ENCODE results near the gene LRCH1.

The LRCH1 gene

DNA sequence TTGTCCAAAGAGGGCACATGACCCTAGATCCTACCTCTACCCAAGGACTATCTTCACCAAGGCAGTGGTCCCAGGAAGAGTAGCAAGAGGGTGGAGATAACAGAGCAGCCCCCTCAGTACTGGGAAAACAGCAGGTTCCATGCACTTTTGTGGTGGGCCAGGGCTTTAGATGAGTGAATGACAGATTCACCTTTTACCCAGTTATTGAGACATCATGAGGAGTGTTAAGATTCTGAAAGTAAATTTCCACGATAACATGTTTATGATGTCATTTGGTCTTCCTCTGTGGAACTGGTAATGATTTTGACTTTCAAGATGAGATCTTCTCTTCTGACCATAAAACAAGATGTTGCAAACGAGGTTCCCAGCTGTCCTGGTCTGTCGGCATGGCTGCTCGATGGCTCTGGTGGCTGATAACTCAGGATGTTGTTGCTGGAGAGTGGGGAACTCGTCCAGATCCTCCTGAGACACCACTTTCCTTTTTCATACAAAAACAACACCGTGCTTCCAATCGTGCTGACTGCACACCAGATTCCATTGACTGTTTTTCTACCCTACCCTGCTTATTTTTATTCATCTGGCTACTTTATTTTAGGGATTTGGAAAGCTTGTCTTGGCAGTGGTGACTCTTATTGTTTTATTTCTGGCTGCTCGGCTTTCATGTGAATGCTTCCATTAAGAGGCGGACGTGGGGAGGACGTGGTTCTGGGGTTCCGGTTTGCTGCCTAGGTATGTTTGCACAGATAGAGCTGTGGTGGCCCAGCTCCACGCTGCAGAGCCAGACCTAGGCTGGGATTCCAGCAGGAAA, 88.5 kb downstream of the LRCH1 start:
- no peak for DNase-seq

DNA sequence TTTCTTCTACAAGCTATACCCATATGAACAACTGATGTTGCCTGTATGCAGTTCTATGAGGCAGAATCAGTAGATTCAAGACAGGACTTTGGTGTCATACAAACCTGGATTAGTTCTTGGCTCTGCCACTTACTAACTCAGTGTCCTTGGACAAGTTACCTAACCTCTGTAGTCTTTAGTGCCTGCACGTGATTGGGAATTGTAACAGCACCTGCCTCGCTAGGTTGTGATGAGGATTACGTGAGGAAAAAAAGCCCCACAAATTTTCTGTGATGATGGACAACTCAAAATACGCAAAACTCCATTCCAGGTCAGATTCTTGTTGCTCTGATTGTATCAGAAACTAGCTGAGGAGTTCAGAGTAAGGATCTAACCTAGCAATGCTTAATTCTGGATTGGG, 89.3 kb downstream of the LRCH1 start:
- no peak for DNase-seq

DNA sequence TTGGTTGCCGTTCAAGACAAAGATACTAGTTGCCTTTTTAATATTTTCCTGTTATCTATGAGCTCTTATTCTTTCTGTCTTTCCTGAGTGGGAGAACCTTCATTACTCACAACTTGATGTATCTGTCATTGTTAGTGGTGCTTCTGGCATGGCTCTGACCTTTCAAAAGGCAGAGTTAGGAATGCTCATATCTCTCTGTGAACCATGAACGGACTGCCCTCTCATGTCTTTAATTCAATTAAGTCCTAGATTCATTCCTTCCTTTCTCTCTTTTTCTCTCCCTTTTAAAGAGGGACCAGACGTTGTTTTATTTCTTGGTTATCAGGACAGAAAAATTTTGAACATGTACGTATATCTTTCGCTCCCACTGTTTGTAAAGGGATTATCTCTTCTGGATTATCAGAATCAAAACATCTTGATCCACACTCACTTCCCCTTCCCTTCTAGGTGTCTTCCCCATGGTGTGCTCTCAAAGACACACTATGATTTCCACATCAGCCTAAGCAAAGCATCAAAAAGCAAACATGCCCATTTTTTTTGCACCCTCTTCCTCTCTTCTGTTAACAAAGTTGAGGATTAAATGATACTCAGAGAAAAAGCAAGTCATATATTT, 90.3 kb downstream of the LRCH1 start:
- DNase-seq: no peak

DNA sequence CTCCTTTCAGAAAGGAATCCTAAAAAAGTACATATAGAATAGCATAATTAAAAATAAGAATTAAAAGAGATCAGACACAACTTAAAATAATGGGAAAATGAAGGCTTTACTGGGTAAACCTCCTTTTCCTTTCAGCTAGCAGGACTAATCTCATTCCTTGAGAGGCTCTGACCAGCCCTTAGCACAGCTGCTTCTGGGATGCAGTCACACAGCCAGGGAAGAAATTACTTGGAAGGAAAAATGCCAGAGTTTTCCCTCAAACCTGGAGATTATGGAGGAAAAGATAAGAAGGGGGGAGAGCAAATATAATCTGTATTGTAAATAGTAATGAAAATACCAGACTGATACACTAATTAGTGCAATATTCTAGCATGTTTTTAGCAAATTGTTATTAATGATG, 91.8 kb downstream of the LRCH1 start:
- DNase-seq: no peak

DNA sequence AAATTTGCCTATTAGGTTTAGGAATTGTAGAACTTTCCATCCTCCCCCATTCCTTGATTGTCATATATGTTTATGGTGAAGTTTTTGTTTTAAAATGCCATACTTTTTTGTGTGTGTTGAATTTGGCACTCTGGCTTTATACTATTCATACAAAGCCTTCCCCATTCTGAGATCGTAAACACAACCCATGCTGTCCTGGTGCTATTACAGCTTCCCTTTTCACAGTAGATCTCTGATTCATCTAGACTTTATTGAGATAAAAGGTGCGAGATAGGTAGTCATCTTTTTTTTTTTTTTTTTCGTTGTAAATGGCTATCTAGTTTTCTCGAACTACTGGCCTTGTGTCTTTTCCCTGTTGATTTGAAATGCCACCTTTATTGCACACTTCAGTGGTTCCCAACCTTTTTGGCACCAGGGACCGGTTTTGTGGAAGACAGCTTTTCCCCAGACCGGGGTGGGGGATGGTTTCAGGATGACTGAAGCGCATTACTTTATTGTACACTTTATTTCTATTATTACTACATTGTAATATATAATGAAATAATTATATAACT, 94.6 kb downstream of the LRCH1 start:
- no peak for DNase-seq

DNA sequence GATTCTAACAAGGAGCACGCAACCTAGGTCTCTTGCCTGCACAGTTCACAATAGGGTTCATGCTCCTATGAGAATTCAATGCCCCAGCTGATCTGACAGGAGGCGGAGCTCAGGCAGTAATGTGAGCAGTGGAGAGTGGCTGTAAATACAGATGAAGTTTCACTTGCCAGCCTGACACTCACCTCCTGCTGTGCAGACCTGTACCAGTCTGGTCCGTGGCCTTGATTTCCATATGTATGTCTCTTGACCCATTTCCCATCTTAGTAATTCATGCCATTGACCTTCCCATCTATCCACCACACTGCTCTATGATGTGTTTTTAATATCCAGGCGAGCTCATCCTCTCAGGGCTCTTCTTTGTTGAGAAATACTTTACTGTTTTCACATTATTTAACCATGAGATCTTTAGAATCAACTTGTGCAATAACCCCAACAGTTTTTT, 95.2 kb downstream of the LRCH1 start:
- DNase-seq: no peak

DNA sequence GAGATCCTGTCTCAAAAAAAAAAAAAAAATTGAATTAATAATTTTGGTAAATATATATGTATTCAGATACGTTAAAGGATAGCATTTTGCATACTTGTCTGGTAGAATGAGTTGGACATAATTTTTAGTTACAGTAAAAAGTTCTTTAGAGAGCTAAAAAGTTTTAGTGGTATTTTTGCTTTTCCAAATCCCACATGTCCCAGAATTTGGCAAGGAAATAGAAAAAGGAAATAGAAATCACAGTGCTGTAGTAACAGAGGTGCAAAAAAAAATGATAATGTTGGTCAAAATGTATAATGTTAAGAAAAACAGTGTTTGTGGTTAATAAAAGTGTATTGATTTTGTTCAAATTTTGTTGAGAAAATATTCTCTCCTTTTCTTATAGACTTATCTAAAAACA, 96.8 kb downstream of the LRCH1 start:
- DNase-seq: no peak

DNA sequence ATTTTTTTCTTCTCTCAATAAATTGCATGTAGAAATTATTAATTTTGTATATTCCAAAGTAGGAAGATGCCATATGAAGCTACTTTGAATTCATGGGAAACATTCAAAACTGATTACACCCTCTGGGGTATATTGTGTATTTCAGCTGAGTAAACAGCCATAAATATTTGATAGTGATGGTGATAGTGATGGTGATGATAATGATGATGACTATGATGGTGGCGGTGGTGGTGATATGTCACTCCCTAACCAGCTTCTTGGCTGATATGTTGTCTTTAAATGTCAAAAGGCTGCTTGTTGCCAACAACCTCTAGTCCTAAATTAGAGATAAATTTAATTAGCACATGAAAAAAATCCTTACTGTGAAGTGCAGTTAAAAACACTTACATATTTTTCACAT, 102.0 kb downstream of the LRCH1 start:
- no peak for DNase-seq

DNA sequence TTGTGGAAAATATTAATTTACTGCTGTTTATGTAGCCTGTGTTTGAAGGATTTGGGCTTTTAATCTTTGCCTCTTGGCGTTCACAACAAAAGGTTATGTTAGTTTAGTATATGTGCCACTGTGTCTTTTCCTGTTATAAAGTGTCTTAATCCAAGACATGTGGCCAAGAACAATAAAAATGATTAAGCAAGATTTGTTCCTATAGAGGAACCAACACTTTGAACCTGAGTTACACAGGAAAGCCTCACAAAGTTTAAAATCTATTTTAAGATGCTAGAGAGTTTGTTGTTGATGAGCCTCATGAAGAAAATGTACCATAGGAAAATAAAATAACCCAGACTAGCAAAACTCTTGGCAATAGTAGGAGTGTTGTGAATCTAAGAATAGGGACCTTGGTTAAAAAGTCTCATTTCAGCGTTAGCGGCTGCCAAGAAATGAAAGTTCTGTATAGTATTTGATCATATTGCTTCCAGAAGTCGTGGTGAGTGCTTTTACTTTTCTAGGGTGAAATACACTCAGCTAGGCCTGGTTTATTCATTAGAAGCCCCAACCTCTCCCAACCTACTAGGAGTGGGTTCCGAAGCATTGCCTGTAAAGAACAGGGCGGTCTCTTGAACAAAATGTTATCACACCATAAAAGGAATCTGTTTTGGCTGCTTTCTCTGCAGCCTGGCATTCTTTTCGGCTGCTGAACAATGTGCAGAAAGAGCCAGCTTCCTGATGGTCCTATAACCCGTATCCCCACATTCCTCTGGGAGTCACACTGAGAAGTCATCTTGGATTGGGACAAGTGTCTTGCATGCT, 102.6 kb downstream of the LRCH1 start:
- DNase-seq: no peak

DNA sequence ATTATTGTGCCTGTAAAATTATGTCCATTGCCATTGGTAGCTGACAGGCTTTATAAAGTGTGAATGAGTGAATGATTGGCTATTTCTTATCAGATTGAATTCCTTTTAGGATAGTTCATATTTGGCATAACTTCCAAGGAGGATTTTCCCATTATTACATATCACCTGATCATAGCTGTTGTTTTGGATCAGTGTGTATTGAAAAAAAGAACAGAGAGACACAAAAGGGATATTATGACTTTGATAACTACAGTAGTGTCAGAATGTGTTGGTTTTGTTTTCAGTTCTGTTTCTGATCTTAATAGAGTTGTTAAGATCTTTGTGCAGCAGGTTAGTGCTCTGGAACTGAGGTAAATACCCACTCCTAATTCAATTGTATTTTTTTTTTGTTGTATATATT, 103.8 kb downstream of the LRCH1 start:
- DNase-seq: no peak

DNA sequence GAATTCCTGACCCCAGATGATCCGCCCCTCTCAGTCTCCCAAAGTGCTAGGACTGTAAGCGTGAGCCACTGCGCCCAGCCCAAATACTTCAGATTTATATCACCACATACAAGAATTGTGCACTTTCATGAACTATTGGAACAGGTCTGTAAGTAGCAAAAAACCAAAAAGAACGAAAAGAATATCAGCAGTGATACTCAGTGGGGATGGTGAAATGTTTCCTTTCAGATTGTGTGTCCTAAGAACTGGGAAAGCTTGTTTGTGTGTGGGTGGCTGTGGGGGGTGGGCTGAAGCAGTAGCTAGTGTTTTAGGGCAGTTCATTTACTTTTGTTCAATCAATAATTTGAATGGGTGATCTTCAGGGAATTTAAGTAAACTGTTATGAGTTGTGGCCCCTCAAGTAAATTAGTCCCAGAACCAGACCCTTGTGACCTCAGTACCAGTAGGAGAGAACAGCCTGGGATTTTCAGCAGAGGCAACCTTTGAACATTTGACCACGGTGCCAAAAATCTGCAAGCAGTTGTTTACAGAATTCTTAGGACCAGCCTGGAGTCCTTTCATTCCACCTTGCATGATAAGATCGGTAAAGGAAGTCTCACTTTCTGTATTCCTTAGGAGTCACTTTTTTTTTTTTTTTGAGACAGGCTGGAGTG, 106.6 kb downstream of the LRCH1 start:
- DNase-seq: no peak

DNA sequence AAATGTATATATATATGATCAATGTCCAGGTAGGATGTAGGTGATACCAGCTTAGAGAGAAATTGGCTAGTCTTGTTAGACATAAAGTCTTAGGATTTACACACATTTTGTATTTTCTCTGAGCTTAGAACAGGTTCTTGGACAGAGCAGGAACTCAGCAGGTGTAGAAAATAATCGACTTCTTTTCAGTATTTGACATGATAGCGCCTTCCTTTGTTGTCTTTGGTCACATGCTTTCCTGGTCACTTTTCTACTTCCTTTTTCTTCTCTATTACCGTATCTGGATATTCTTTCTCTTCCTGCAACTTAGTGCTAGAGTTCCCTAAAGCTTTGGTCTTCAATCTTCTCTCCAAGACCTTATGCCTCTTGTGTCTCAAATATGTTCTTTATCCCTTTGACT, 107.4 kb downstream of the LRCH1 start:
- DNase-seq: no peak

DNA sequence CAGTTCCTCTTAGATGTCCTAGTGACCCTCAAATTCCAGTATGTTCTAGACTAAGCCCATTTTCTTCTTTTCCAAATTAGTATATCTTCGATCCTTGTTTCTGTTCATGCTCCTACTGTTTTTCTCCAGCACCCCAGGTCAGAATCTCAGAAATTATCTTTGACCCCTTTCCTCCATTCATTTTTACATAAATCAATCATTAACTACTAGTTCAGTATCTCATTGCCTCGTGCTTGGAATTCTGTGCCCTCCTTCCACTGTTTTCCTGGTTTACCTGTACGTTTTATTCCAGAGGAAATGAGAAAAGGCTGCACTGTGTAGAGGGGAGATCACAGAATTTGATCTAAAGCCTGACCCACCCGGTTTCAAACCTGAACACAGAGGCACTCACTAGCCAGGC, 107.9 kb downstream of the LRCH1 start:
- DNase-seq: no peak

DNA sequence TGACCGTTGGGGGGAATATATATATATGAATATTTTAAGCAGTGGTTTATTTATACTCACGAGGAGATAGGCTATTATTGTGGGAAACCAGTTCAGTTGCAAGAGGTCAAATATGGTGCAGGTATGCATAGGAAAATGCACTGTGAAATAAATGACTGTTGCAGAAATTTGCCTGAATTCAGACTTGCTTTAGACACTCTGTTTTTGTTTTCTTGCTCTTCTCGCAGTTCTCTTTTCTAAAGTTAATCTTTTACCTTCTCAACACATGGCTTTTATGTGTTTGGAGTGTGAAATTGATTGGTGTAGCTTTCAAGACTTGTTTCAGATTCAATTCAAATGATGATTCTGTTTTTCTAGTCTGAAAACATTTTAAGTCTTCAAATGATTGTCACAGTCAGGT, 109.7 kb downstream of the LRCH1 start:
- no peak for DNase-seq

DNA sequence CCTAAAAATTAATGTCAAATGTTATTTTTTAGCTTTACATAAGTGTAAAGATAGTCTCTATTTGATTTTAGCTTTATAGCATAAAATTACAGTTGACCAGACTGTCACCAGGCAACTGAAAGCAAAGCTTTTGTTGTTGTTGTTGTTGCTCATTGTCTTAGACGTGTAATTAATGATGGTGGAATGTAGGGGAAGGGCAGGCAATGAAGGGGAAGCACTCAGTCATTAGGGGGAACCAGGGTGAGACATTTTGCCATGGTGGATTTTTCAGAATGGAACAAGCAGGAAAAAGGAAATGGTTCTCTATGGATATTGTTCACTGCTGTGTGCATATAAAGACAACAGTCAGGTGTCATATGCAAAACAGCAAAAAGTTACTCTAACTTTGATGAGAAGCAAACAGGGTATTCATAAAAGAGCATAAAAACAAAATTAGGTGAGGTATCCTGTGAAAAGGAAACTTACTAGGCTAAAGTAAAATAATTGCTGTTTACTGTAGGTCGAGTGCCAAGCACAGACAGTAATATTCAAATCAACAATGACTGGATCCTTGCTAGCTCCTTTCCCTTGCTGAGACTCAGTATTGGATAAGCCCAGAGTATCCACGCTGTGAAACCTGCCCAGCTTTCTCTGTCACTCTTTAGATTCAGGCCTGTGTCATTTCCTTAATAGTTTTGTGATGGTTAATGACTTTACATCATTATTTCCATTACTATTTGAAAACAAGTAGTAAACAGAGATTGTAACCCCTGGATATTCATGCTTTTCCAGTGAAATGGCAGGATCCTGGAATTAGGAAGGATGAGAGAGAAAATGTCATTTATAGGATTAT, 110.5 kb downstream of the LRCH1 start:
- DNase-seq: no peak

DNA sequence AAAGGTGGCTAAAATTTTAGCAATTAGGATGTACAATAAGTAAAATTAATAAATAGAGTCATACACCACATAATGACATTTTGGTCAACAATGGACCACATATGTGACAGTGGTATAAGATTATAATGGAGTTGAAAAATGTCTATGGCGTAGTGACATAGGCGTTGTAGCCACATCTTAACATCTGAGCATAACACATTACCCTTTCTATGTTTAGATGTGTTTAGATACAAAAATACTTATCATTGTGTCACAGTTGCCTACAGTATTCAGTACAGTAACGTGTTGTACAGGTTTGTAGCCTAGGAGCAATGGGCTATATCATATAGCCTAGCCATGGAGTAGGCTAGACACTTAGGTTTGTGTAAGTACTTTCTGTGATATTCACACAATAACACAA, 111.2 kb downstream of the LRCH1 start:
- no peak for DNase-seq

DNA sequence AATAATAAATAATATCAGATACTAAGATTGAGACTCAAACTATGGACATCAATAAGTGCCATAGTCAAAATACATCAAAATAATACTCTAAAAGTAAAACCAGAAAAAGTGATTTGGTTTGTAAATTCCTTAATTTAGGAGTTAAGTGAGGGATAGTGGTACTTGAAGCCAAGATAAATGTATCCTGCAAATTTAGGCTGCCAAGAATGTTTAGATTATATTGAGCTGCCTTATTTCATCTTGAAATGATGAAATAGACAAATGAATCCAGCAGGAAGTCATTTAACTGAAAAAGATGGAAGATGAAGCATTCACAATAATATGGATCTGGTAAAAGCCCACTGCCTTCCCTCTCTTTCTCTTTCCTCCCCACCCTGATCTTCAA, 112.3 kb downstream of the LRCH1 start:
- no peak for DNase-seq

DNA sequence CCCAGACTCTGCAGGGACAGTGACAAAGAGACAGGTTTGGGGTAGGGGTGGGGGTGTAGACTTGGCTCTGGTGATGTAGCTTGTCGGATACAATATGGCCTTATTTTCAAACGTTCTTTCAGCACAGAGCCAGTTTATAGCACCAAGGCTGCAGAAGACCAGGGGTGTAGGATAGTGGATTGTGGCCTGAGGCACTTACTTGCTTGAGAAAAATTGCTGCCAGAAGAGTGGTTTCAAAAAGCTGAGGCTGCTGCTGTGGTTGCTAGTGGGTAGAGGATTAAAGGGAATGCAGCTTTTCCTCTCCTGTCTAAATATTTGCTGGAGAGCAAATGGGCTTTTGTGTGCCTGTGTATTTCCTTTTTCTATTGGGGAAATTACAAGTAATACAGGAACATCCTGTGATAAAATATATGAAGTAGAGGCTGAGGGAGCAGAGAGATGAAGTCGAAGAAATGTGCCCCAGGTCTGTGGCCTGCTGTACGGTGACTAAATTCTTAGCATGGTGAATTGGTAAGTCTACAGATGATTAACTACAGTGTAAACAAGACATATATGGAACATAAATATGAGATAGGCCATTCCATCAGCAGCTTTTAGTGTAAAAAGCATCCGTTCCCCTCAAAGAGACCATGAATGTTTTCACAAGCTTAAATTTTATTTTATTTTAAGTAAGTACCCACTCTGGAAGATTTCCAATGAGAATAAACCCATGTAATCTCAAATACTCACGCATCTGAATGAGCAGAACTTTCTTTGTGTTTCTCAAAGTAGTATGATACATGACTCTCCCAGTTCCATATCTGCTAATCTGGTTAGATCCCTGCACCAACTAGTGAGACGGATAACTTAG, 112.9 kb downstream of the LRCH1 start:
- no peak for DNase-seq

DNA sequence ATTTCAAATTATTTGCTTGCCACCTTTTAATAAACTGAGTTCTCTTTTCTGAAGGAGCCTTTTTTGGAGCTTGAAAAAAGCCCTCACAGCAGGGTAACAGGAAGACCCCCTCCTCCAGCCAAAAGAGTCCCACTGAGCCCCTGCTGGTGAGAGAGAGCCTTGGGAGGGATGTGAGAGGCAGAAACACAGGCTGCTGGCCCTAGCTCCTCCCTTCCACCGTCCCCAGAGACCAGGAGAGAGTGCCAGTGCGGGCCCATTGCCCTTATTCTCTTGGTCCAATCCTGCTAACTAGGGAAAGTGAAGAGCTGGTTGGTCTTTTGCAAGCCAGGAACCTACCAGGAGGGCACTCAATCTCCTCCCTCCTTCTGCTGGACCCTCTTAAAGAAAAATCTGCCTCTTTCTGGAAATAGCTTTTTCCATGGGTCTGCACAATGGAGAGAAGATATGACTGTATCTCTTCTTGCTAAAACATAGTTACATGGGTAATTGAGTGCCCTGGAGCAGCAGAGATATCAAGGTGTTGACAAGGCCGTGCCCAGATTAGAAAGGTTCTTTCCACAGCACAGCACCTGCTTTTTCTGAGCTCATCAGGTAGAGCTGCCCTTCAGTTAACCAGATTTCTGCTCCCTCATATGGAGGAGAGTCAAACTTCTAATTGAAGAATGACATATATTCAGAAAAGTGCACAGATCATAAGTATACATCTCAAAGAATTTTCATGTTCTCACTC, 113.9 kb downstream of the LRCH1 start:
- no peak for DNase-seq

DNA sequence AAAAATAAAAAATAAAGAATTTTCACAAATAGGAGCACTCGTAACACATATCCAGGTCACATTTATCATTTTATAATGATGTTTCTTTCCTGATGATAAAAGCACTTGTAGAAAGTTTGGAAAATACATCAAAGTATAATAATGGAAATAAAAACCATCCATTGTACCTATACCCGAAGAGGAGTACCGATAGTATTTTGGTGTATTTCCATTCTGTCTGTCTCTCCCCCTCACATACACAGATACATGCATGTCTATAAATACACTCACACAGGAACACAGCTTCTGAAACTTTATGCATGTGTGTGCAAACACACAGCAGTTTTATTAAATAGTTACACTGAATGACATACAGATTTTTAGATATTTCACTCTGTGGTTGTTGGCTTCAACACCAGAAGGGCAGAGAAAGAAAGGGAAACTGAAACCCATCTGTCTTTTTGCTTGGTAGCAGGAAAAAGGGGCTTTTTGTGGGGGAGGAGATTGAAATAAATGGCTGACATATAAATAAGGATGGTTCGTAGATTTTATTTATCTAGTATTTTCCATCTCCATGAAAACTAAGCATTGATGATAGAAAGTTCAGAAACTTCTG, 114.8 kb downstream of the LRCH1 start:
- DNase-seq: no peak

Data from amniotic stem cell (primary cell).